Caki2 (cell line): ENCODE data around the gene GAST. TPM values are rescaled to one million over a fixed set of nuclear protein-coding genes. Genes with fewer than 3 reads are reported as not detected.
A peak's percentile ranks its signal among the peaks of the same experiment; 100 is the strongest.
"Not testable (repeated sequence)": the region's sequence is repeated elsewhere in the genome, so short reads cannot be mapped to it uniquely, and the experiment has no call there.

Experiments
- DNase-seq: peaks from one replicate; pipeline ENCODE4 v3.0.0-alpha.2; 2015; ENCODE audit warnings: low read depth
- in situ Hi-C: cut with HindIII; loops from 2 replicates; pipeline ENCODE4 v1.10.0; 2016; ENCODE audit warnings: low sequenced_read_pairs, low pct_unique_long_range_greater_than_20kb, mixed read lengths
- total RNA-seq: library from RNA; depleted of rRNA; stranded (reverse); fragments of >200 nt; shearing (Covaris generic); gene quantifications from 2 replicates; pipeline ENCODE4 v1.2.3, GENCODE V29; 2014; ENCODE audit warnings: low replicate concordance

The GAST gene
- total RNA-seq, 1 experiment from 2014 or later, result not detected

DNA sequence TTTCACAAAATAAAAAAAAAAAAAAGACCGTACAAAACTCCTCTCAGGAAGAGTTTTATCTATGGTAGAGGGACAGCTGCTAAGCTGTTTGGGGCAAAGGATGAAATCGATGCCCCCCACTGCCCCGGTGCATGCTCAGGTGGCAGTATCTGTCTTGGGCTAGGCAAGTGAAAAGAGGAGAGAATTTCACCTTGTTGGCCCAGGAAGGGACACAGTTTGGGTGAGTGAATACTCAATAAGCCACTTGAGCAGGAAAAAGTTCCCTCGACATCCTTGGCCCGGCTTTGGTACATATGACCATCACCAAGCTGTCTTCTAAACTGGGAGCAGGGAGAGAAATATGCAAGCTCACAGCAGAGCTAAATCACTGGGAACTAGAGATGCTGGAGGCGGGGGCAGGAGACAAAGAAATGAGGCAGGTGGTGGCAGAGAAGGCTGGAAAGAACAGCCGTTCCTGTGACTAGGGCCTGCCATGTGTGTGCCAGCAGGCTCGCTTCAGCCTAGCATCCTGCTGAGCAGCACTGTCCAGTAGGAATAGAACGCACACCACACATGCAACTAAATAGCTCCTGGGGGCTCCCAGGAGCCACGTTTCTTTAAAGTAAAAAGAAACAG, 31.6 kb upstream of the GAST start:
- in situ Hi-C loops, result no loop called here
- no peak for DNase-seq

DNA sequence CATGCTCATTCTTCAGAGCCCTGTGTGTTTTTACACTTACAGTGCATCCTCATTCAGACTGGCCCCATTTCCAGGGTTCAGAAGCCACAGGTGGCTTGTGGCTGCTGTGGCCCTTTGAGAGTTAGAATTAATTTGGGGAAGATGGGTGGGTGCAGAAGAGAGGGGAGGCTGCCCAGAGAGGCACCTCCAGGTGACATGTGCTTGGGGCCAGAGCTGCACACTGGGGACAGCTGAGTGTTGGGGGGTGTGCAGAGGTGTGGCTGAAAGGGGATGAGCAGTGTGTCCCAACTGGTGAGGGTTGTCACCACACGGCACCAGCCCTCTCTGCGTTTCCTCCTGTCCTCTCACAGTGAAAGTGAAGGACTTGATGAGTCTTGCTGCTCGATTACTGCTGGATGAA, 30.4 kb upstream of the GAST start:
- in situ Hi-C loops, result no loop called here
- DNase-seq, result no peak

DNA sequence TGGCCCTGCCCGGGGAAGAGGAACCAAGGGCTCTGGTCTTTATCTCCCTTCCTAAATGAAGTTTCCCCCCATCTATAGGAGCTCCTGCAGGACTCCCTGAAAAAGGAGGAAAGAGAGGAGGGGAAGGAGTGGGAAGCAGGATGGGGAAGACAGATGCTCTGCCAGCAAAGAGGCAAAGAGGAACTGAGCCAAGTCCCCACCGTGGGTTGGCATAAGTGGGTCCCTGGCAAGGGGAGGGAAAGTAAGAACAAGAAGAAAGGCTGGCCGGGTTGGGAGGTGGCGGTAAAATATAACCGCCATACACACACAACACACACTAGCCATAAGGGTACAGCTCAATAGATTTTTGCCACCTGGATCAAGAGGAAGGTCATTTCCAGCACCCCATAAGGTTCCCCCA, 29.5 kb upstream of the GAST start:
- in situ Hi-C loops, result no loop called here

GRCh38 chr17:41683441-41684007, 28.6 kb upstream of the GAST start:
- in situ Hi-C loops, result no loop called here
- DNase-seq, result no peak

More for the DNA sequence above, 29.5 kb upstream of the GAST start:
- no peak for DNase-seq

DNA sequence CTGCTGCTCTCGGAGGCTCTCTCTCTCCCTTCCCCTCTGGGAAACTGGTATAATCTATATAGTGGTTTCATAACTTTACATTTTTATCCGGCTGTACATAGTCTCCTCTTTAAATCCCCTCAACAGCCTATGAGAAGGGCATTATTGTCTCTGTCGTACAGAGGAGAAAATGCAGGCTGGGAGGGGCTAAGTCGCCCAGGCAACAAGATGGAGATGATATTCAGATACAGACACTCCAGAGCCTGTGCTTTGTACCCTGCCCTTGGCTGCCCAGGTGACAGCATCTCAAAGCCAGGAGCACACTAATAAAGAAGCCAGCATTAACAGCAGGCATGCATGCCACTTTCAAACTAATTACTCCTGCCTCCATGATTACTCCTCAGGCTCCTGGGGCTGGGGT, 28.1 kb upstream of the GAST start:
- no peak for DNase-seq
- in situ Hi-C loops, result no loop called here

DNA sequence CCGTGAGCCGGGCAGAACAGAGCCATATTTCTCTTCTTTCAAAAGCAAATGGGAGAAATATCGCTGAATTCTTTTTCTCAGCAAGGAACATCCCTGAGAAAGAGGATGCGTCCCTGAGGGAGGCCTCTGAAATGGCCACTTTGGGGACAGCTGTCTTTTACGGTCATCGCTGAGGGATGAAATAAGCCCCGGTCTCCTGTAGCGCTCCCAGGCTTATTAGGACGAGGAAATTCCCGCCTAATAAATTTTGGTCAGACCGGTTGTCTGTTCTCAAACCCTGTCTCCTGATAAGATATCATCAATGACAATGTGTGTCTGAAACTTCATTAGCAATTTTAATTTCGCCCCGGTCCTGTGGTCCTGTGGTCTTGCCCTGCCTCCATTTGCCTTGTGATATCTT, 26.4 kb upstream of the GAST start:
- DNase-seq, in situ Hi-C loops: not testable (repeated sequence)

GRCh38 chr17:41686281-41686680, 25.9 kb upstream of the GAST start:
- no peak for DNase-seq
- in situ Hi-C loops, result no loop called here

GRCh38 chr17:41687828-41688640, 24.1 kb upstream of the GAST start:
- in situ Hi-C loops, result no loop called here
- DNase-seq, result peak; percentile 75

DNA sequence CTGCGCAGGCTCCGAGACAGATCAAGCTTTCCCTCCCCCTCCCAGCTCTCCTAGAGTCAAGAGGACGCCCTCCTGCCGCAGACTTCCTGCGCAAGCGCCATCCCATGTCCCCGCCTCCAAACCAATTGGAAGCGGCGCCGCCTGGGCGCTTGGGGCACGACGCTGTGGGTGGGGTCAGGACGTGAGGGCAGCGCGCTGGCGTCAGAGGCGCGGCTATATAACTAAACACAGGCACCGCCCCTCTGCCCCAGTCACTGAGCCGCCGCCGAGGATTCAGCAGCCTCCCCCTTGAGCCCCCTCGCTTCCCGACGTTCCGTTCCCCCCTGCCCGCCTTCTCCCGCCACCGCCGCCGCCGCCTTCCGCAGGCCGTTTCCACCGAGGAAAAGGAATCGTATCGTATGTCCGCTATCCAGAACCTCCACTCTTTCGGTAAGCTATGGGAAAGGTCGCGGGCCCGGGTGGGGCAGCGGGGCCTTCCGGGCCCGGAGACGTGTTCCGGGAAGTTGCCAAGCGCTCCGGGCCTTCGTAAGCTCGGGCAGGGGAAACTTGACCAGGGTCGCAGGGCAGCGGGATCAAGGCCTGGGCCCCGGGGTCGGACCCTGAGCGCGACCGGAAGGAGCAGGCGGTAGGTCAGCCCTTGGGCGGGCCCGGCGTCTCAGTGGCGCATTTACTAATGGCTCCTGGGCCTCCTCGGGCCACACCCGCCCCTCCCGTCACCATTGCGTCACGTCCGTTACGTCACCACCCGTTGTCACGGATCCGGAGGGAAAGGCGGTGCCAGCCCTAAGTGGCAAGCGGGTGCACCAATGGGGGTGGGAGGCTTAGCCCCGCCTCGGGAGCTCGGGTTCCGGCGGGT, 23.3 kb upstream of the GAST start, which contains the start of gene EIF1:
Gene EIF1 (plus strand): TSS at position 245 of the 856 bp plus-strand sequence. CDS start 154 bp downstream, at position 399.
- peak; percentile 100 for DNase-seq

GRCh38 chr17:41689497-41690299, 22.4 kb upstream of the GAST start:
- peak; percentile 80 for DNase-seq
- in situ Hi-C loops, result no loop called here

More for the DNA sequence above, 23.3 kb upstream of the GAST start, which contains the start of gene EIF1:
- in situ Hi-C loops, result no loop called here

- DNase-seq, result no peak
- in situ Hi-C loops, result no loop called here
These were observed 21.6 kb upstream of the GAST start for GRCh38 chr17:41690497-41690896.

DNA sequence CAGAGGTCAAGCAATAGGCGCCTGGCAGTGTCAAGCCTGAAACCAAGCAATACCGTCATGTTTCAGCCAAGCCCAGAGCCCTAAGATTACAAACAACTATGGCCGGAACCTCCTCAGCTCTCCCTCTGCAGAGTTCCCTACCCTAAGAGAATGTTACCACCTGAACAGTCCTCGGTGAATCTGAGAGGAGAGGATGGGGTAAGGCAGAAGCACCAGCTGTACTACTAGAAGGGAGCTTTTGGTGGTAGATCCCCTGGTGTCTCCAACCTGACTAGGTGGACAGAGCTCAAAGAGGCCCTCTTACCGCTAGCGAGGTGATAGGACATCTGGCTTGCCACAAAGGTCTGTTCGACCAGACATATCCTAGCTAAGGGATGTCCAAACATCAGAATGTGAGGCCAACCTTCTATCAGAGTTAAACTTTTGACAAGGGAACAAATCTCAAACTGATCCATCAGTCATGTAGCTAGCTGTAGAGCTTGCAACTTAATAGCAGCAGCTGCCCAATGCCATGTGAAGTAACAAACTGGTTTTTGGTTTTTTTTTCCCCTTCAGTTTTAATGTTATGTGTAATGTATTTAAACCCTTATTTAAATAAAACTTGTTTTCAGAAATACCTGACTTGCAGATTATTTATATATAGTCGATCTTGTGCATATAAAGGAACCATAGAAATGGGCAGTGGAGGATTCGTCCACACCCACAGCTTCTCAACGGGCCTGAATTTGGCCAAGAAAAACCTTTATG, 20.9 kb upstream of the GAST start:
- DNase-seq, result no peak
- in situ Hi-C loops, result no loop called here

DNA sequence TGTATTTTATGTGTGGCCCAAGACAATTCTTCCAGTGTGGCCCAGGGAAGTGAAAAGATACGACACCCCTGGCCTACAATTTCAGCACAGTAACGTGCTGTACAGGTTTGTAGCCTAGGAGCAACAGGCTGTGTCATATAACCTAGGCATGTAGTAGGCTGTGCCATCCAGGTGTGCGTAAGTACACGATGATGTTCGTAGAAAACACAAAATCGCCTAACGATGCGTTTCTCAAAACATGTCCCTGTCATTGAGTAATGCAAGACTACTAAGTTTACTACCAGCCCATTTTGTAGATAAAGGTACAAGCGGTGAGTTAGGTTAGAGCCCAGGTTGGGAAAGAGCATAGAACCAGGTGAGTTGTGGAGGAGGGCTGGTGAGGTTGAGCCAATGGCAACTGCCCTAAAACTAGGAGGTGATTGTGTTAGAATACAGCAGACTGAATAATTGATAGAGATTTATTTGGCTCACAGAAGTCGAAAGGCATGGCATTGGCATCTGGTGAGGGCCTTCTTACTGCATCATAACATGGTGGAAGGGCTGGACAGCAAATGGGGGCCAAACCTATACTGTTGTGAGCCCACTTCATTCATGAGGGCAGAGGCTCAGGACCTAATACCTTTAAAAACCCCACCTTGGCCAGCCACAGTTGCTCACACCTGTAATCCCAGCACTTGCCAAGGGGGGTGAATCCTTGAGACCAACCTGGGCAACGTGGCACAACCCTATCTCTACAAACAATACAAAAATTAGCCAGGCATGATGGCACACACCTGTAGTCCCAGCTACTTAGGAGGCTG, 19.2 kb upstream of the GAST start:
- in situ Hi-C loops, result no loop called here
- DNase-seq, result no peak

DNA sequence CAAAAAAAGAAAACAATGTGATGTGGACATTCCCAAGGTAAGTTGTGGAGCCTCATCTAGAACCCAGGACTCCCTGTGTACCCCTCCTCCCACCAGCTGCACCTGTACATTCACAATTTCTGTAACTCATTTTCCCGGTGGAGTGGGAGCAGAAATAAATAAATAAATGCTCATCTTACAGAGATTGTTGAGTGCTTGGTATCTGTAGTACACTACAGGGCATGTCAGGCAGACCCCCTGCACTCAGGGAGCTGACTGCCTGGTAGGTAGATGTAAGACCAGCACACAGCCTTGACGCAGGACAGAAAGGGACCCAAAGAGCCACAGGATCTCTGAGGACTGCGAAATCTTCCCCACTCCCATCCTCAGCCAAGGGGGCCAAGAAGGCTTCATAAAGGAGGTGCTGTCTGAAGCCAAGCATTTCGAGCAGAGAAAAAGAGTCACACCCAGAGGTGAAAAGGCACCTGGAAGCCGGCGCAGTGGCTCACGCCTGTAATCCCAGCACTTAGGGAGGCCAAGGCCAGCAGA, 16.9 kb upstream of the GAST start:
- DNase-seq, result no peak

GRCh38 chr17:41695954-41696757, 16.0 kb upstream of the GAST start:
- in situ Hi-C loops, result no loop called here
- DNase-seq, result no peak

More for the DNA sequence above, 16.9 kb upstream of the GAST start:
- in situ Hi-C loops, result no loop called here
